ENCODE measurements around the gene FLT3.

DNA sequence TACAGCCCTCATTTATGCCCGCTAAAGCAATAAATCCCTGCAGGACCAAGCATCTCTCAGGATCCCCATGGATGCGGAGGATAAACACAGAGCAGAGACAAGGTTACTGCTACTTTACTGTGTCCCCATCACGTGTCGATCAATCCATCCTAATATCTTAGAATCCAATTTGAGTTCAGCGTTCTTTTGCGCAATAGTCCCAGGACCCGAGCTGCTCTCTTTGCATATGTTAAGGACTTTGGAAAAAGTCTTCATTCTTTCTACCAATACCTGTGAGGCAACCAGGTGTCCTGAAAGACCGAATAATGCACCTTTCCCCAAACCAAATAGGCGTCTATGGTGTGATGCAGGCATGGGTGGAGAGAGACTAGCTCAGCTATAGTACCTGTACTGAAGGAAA lies 73.9 kb downstream of the FLT3 start:
- TF ChIP-seq CTCF (IDR thresholded peaks at IDR 0.05) (no peak), POLR2A (IDR thresholded peaks at IDR 0.05) (no peak)
